ENCODE measurements around the gene PKP3.
"Not testable (repeated sequence)": the region's sequence is repeated elsewhere in the genome, so short reads cannot be mapped to it uniquely, and the experiment has no call there.

Gene PKP3

GRCh38 chr11:396948-397548 is 3.0 kb downstream of the PKP3 start:
- DNase-seq = no peak

- DNase-seq = no peak
Measured at GRCh38 chr11:398826-399225, 4.8 kb downstream of the PKP3 start.

- no peak for DNase-seq
Measured at GRCh38 chr11:399731-400211, 5.8 kb downstream of the PKP3 start.

GRCh38 chr11:400241-400689 is 6.3 kb downstream of the PKP3 start:
- DNase-seq = no peak

- DNase-seq = not testable (repeated sequence)
Measured at GRCh38 chr11:401196-401595, 7.2 kb downstream of the PKP3 start.

DNA sequence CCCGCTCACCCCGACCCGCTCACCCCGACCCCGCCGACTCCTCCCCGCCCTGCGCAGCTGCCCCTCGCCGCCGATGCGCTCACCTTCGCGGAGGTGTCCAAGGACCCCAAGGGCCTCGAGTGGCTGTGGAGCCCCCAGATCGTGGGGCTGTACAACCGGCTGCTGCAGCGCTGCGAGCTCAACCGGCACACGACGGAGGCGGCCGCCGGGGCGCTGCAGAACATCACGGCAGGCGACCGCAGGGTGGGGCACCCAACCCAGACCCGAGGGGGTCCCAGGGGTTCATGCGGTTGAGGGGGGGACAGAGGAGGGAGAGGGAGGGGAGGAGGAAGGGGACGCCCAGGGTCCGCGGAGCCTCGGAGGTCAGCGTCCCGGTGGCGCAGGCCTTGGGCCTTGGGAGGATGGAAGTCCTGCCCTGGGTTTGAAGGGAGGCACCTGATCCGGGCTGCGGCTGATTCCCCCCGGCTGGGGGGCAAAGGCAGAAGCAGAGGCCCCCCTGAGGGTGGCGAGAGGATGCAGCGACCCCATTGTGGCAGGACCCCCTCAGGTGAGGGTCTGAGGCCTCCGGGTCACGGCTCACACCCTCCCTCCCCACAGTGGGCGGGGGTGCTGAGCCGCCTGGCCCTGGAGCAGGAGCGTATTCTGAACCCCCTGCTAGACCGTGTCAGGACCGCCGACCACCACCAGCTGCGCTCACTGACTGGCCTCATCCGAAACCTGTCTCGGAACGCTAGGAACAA is 9.2 kb downstream of the PKP3 start:
- no peak for DNase-seq

GRCh38 chr11:403761-404431 is 9.9 kb downstream of the PKP3 start:
- DNase-seq = no peak

DNA sequence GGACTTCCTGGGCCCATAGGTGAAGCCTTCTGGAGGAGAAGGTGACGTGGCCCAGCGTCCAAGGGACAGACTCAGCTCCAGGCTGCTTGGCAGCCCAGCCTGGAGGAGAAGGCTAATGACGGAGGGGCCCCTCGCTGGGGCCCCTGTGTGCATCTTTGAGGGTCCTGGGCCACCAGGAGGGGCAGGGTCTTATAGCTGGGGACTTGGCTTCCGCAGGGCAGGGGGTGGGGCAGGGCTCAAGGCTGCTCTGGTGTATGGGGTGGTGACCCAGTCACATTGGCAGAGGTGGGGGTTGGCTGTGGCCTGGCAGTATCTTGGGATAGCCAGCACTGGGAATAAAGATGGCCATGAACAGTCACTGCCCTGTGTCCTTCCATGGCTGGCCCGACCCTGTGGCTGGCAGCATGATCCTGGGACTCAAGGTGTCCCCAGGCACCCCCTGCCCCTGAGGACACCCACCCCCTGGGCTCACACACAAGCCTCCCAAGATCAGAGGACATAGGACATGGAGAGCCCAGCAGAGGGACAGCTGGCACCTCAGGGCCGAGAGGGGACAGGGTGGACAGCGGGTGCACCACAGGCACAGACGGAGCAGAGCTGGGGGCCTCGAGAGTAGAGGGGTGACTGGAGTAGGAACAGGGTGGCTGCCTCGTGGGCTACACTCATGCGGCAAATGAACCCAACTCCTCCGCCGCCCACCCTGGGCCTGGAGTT is 10.7 kb downstream of the PKP3 start:
- no peak for DNase-seq

- no peak for DNase-seq
Measured at GRCh38 chr11:405323-405953, 11.4 kb downstream of the PKP3 start.

GRCh38 chr11:405954-406795 is 12.2 kb downstream of the PKP3 start:
- no peak for DNase-seq

DNA sequence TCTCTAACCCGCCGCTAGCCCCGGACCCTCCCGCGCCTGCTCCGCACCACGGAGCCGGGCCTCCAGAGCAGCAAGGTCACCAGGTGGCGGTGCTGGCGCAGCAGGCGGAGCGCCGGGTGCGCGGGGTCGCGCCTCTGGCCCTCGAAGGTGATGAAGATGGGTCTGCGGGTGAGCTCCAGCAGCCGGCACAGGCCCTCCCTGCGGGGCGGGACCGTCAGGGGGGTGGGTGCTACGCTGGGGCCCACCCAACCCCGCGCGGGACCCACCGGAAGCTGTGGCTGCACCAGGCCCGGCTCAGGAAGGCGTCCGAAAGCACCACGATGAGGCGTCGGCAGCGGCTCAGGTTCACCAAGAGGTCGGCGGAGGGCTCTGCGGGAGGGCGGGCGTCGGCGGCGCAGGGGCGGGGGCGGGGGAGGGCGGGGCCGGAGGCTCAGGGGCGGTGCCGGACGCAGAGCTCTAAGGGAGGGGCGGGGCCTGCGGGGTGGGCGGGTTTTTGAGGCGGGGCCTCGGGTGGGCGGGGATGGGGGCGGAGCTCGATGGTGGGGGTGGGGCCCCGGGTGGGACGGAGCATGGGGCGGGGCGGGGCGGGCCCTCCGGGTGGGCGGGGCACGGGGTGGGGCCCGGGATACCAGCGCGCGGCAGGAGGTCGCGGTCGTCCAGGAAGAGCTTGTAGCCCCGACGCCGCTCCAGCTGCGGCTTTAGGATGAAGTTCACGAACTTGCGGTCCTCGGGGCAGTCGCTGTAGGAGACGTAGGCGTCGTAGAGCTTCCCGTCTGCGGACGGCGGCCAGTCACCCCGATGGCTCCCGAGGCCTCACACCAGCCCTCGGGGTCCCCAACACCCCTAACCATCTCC is 13.0 kb downstream of the PKP3 start:
- peak; percentile 94 for DNase-seq

DNA sequence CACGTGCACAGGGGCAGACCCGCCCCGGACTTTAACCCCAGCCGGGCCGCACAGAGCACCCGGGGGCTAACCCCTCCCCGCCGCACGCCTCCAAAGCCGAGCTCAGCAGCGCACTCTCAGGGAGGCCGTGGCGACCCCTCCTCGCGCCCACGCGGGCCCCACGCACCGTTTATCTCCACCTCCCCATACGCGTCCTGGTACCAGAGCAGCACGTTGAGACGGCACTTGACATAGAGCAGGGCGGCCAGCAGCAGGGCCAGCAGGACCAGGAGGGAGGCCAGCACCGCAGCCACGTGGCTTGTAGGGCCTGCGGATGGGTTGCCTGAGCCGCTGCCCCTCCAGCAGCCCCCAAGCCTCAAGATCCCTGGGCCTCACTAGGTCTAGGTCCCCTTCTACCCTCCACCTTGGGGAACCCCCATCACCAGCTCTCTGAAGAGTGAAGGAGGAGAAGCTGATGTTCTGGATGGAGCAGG is 13.7 kb downstream of the PKP3 start:
- DNase-seq = no peak

DNA sequence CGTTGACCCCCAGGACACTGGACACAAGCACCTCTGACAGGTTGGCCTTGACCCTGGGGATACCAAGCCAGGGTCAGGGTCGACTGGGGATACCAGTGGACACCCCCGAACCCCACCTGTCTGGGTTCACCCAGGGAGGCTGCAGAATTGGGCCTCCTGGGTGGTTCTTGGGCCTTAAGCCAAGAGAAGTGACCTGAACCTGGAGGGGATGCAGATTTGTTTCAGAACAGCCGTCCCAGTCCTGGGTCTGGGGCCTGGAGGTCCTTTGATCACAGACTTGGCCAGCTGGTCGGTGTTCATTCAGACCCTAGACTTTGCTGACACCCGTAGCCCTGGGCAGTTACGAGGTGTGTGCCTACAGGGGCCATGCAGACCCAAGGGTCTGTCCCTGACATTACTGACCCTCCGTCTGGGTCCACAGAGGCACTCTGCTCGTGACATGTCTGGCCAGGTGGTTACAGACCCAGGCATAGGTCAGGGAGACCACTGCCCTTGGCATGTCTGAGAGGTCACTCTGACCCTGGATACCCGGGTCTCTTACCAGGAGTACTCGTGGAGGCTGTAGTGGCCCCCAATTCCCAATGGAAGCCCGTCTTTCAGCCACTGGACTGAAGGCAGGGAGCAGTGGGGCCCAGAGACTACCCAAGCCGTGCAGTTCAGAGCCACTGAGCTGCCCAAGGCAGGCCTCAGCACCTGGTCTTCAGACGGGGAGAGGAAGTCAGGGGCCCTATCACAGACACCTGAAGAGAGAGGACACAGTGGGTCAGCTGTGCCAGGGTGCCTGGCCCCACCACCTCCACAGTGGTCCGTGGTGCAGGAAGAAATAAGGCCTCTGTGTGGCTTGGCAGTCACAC is 14.4 kb downstream of the PKP3 start:
- no peak for DNase-seq

DNA sequence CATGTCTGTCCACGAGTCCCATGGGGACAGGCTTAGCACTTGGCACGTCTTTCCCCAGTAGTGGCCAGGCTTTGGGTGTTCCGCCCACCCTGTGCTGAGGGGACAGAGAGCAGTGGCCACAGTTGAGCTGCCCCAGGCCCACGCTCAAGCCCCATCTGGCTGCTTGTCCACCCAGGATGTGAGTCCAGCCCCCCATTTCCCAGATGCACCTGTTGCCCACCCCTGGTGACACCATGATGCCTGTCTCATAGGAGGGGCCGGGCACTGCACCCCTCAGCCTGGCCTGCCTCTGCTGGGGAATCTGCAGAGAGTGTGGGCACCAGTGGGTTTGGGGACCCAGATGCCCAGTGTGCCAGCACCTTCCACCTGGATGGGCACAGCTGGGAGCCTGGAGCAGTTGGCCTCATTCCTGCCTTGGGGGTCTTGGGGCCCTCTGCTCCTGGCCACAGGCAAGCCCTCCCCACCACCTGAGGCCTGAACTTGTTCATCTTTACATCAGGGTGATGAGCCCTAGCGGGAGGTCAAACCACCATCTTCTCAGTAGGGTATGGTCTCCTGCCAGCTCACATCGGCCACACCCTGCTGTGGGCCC is 15.1 kb downstream of the PKP3 start:
- DNase-seq = no peak

GRCh38 chr11:409600-410483 is 15.8 kb downstream of the PKP3 start:
- no peak for DNase-seq

- DNase-seq = not testable (repeated sequence)
Measured at GRCh38 chr11:410711-411110, 16.7 kb downstream of the PKP3 start.

DNA sequence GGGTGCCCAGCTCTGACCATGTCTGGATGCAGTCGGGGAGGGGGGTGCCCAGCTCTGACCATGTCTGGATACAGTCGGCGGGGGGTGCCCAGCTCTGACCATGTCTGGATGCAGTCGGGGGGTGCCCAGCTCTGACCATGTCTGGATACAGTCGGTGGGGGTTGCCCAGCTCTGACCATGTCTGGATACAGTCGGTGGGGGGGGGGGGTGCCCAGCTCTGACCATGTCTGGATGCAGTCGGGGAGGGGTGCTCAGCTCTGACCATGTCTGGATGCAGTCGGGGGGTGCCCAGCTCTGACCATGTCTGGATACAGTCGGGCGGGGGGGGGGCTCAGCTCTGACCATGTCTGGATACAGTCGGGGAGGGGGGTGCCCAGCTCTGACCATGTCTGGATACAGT is 17.5 kb downstream of the PKP3 start:
- DNase-seq = not testable (repeated sequence)

GRCh38 chr11:412641-413119 is 18.7 kb downstream of the PKP3 start:
- DNase-seq = no peak
